ENCODE data around the gene FOXL2NB.
A peak's percentile ranks its signal among the peaks of the same experiment; 100 is the strongest.

Gene FOXL2NB

GRCh38 chr3:138964923-138965322, 17.9 kb downstream of the FOXL2NB start:
- H3K4me3 ChIP-seq (ENCODE audit: low read depth, low read length), result no peak overlapping the region
- TF ChIP-seq CTCF (IDR thresholded peaks at IDR 0.05; ENCODE audit: low read depth, low read length), result no peak
- no peak for DNase-seq (ENCODE audit: low read depth, low spot score)
- in situ Hi-C loops (cut with HindIII; ENCODE audit: low sequenced_read_pairs), result no loop called here

- DNase-seq (ENCODE audit: low read depth, low spot score), result no peak
- no peak overlapping the region for H3K4me3 ChIP-seq (ENCODE audit: low read depth, low read length)
- no peak for TF ChIP-seq CTCF (IDR thresholded peaks at IDR 0.05; ENCODE audit: low read depth, low read length)
- in situ Hi-C loops (cut with HindIII; ENCODE audit: low sequenced_read_pairs), result no loop called here
Observed at GRCh38 chr3:138971766-138972320, 24.8 kb downstream of the FOXL2NB start.

- in situ Hi-C loops (cut with HindIII; ENCODE audit: low sequenced_read_pairs), result no loop called here
- H3K4me3 ChIP-seq (ENCODE audit: low read depth, low read length), result no peak overlapping the region
- no peak for TF ChIP-seq CTCF (IDR thresholded peaks at IDR 0.05; ENCODE audit: low read depth, low read length)
- DNase-seq (ENCODE audit: low read depth, low spot score), result no peak
Observed at GRCh38 chr3:138972941-138973340, 25.9 kb downstream of the FOXL2NB start.

- DNase-seq (ENCODE audit: low read depth, low spot score), result peak; percentile 2
- no peak for TF ChIP-seq CTCF (IDR thresholded peaks at IDR 0.05; ENCODE audit: low read depth, low read length)
- no peak overlapping the region for H3K4me3 ChIP-seq (ENCODE audit: low read depth, low read length)
- in situ Hi-C loops (cut with HindIII; ENCODE audit: low sequenced_read_pairs), result no loop called here
Observed at GRCh38 chr3:138974462-138974861, 27.4 kb downstream of the FOXL2NB start.

- no peak for DNase-seq (ENCODE audit: low read depth, low spot score)
- H3K4me3 ChIP-seq (ENCODE audit: low read depth, low read length), result no peak overlapping the region
- in situ Hi-C loops (cut with HindIII; ENCODE audit: low sequenced_read_pairs), result no loop called here
- TF ChIP-seq CTCF (IDR thresholded peaks at IDR 0.05; ENCODE audit: low read depth, low read length), result no peak
Observed at GRCh38 chr3:138975351-138975750, 28.3 kb downstream of the FOXL2NB start.

- no peak for DNase-seq (ENCODE audit: low read depth, low spot score)
- no peak overlapping the region for H3K4me3 ChIP-seq (ENCODE audit: low read depth, low read length)
- in situ Hi-C loops (cut with HindIII; ENCODE audit: low sequenced_read_pairs), result no loop called here
- TF ChIP-seq CTCF (IDR thresholded peaks at IDR 0.05; ENCODE audit: low read depth, low read length), result no peak
Observed at GRCh38 chr3:138976047-138976446, 29.0 kb downstream of the FOXL2NB start.

- in situ Hi-C loops (cut with HindIII; ENCODE audit: low sequenced_read_pairs), result no loop called here
- no peak for DNase-seq (ENCODE audit: low read depth, low spot score)
- TF ChIP-seq CTCF (IDR thresholded peaks at IDR 0.05; ENCODE audit: low read depth, low read length), result no peak
- no peak overlapping the region for H3K4me3 ChIP-seq (ENCODE audit: low read depth, low read length)
Observed at GRCh38 chr3:138984816-138985215, 37.8 kb downstream of the FOXL2NB start.

Measured in astrocyte of the spinal cord (primary cell).